ENCODE results near the gene ARID4B.
"Not testable (repeated sequence)": the region's sequence is repeated elsewhere in the genome, so short reads cannot be mapped to it uniquely, and the experiment has no call there.

ARID4B gene, protein sequence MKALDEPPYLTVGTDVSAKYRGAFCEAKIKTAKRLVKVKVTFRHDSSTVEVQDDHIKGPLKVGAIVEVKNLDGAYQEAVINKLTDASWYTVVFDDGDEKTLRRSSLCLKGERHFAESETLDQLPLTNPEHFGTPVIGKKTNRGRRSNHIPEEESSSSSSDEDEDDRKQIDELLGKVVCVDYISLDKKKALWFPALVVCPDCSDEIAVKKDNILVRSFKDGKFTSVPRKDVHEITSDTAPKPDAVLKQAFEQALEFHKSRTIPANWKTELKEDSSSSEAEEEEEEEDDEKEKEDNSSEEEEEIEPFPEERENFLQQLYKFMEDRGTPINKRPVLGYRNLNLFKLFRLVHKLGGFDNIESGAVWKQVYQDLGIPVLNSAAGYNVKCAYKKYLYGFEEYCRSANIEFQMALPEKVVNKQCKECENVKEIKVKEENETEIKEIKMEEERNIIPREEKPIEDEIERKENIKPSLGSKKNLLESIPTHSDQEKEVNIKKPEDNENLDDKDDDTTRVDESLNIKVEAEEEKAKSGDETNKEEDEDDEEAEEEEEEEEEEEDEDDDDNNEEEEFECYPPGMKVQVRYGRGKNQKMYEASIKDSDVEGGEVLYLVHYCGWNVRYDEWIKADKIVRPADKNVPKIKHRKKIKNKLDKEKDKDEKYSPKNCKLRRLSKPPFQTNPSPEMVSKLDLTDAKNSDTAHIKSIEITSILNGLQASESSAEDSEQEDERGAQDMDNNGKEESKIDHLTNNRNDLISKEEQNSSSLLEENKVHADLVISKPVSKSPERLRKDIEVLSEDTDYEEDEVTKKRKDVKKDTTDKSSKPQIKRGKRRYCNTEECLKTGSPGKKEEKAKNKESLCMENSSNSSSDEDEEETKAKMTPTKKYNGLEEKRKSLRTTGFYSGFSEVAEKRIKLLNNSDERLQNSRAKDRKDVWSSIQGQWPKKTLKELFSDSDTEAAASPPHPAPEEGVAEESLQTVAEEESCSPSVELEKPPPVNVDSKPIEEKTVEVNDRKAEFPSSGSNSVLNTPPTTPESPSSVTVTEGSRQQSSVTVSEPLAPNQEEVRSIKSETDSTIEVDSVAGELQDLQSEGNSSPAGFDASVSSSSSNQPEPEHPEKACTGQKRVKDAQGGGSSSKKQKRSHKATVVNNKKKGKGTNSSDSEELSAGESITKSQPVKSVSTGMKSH (N-terminal part only)

GRCh38 chr1:235327559-235328270 is at the start of gene ARID4B:
ARID4B (minus strand) TSS chr1:235328179; CDS start chr1:235326919, 1,260 bp downstream.
- no peak for DNase-seq

- DNase-seq = no peak
Measured at GRCh38 chr1:235375919-235376605, 48.1 kb upstream of the ARID4B start.

GRCh38 chr1:235369802-235370201 is 41.8 kb upstream of the ARID4B start:
- no peak for DNase-seq

- DNase-seq = no peak
Measured at GRCh38 chr1:235368428-235368827, 40.4 kb upstream of the ARID4B start.

GRCh38 chr1:235367000-235367908 is 39.3 kb upstream of the ARID4B start, which contains the start of gene TBCE:
TBCE (plus strand) TSS chr1:235367427; CDS start chr1:235380050, 12,623 bp downstream.
- DNase-seq = peak; percentile 96

GRCh38 chr1:235366286-235366685 is 38.3 kb upstream of the ARID4B start:
- DNase-seq = no peak

DNA sequence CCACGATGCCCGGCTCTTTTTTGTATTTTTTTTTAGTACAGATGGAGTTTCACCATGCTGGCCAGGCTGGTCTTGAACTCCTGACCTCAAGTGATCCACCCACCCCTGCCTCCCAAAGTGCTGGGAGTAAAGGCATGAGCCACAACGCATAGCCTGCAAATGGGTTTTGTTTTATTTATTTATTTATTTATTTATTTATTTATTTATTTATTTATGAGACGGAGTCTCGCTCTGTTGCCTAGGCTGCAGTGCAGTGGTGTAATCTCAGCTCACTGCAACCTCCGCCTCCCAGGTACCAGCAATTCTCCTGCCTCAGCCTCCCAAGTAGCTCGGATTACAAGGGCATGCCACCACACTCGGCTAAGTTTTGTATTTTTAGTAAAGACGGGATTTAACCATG is 36.2 kb upstream of the ARID4B start:
- not testable (repeated sequence) for DNase-seq

GRCh38 chr1:235358899-235359298 is 30.9 kb upstream of the ARID4B start:
- DNase-seq = no peak

- DNase-seq = no peak
Measured at GRCh38 chr1:235357485-235358373, 29.8 kb upstream of the ARID4B start.

- DNase-seq = no peak
Measured at GRCh38 chr1:235351898-235352297, 23.9 kb upstream of the ARID4B start.

GRCh38 chr1:235351441-235351840 is 23.5 kb upstream of the ARID4B start:
- no peak for DNase-seq

GRCh38 chr1:235343726-235344125 is 15.7 kb upstream of the ARID4B start:
- DNase-seq = no peak

DNA sequence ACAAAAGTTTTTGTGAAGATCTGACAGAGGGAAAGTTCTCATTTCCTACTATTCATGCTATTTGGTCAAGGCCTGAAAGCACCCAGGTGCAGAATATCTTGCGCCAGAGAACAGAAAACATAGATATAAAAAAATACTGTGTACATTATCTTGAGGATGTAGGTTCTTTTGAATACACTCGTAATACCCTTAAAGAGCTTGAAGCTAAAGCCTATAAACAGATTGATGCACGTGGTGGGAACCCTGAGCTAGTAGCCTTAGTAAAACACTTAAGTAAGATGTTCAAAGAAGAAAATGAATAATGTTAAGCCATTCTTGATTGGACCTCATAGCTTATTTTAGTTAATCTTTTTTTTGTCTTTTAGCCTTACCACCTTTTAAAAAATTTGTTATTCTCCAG is 14.5 kb upstream of the ARID4B start:
- DNase-seq = no peak

DNA sequence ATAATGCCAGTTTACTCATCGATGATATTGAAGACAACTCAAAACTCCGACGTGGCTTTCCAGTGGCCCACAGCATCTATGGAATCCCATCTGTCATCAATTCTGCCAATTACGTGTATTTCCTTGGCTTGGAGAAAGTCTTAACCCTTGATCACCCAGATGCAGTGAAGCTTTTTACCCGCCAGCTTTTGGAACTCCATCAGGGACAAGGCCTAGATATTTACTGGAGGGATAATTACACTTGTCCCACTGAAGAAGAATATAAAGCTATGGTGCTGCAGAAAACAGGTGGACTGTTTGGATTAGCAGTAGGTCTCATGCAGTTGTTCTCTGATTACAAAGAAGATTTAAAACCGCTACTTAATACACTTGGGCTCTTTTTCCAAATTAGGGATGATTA is 14.1 kb upstream of the ARID4B start:
- no peak for DNase-seq

- DNase-seq = no peak
Measured at GRCh38 chr1:235341334-235341733, 13.4 kb upstream of the ARID4B start.

- no peak for DNase-seq
Measured at GRCh38 chr1:235339746-235340145, 11.8 kb upstream of the ARID4B start.

DNA sequence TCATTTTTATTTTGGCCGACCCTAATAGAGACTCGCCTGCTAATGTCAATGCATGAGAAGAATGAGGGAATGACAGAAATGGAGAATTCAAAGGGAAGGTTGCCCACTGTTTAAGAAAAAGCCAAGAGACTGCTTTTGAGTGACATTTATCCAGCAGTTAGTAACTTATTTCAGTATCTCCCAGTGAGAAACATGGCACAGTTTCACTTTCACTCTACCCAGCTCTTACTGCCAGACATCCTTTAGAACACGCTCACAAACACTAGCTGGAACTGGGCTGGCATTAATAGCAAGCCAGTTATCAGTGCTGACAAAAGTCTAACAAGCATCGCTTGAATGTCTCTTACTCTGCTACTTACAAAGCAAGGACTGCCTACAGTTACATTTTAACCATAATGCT is 8.9 kb upstream of the ARID4B start:
- no peak for DNase-seq

GRCh38 chr1:235331401-235331800 is 3.4 kb upstream of the ARID4B start:
- DNase-seq = peak; percentile 55 to 71

GRCh38 chr1:235330918-235331285 is 2.9 kb upstream of the ARID4B start:
- no peak for DNase-seq

Measured in inflammatory macrophage treated with lipopolysaccharide for 1 hour (primary cell).